ENCODE data around the gene RFC1. TPM values are rescaled to one million over a fixed set of nuclear protein-coding genes. Genes with fewer than 3 reads are reported as not detected.

Gene RFC1
- polyA plus RNA-seq, 6 donors from 2014 or later = 9.0 to 54.7 (median 37.9) TPM

Other genes starting within 250 kb of the RFC1 start
- 10 to 100 TPM in 1 of 6 donors, 1 to 10 TPM in 5; 4.6 to 10.6 (median 7.4) TPM for gene WDR19, start 183.8 kb downstream of the RFC1 start, polyA plus RNA-seq (ENCODE audit: low read depth in 6 of 6)
- under 1 TPM in 5 of 6 donors, not detected in 1; 0.10 to 0.34 (median 0.21) TPM for gene KLB, start 40.6 kb upstream of the RFC1 start, polyA plus RNA-seq (ENCODE audit: low read depth in 6 of 6)
- 1,000 to 10,000 TPM; 2,016 to 2,906 (median 2,275) TPM for gene RPL9, start 92.6 kb upstream of the RFC1 start, polyA plus RNA-seq (ENCODE audit: low read depth in 6 of 6)
- 10 to 100 TPM in 4 of 6 donors, 1 to 10 TPM in 1, not detected in 1; 9.2 to 20.6 (median 16.5) TPM for gene LIAS, start 92.7 kb upstream of the RFC1 start, polyA plus RNA-seq (ENCODE audit: low read depth in 6 of 6)
- gene UGDH, start 161.1 kb upstream of the RFC1 start, polyA plus RNA-seq (ENCODE audit: low read depth in 6 of 6) = 10 to 100 TPM; 25.8 to 41.6 (median 35.2) TPM